A549 (cell line): ENCODE data around the gene TWIST1. TPM values are rescaled to one million over a fixed set of nuclear protein-coding genes. Genes with fewer than 3 reads are reported as not detected.

Experiments used
- ATAC-seq, 2 experiments: fragments of 200-7000 bp in 1 of 2; fragments of >200 bp in 1 of 2; cut with Nextera tagmentation in 1 of 2; cut with Tn5 transposase in 1 of 2; 3 replicates each; pipeline versions ENCODE4 v1.8.0 to v1.9.1; 2018 to 2020; ENCODE audit warnings: mild to moderate bottlenecking in 1 of 2, moderate library complexity in 1 of 2
- CTCF ChIA-PET: fragments of 300-600 bp; sonication (Branson Sonifier 250); formaldehyde crosslinking; extraction: SDS; loops from one replicate; lab custom pipeline; 2021; ENCODE audit warnings: antibody characterized with exemption, inconsistent platforms; lab: Yijun Ruan, JAX
- POLR2A ChIA-PET: fragments of 350-600 bp; formaldehyde crosslinking; extraction: SDS; loops from one replicate; lab custom pipeline; 2021; ENCODE audit warnings: antibody characterized with exemption, inconsistent platforms; lab: Yijun Ruan, JAX
- DNase-seq, 2 experiments: peaks; one replicate each; pipeline versions ENCODE4 v3.0.0 to v3.0.0-alpha.2; 2011 to 2016; ENCODE audit warnings: low read depth in 1 of 2, low spot score in 1 of 2
- FAIRE-seq: peaks from 2 replicates; lab custom pipeline; 2011; peaks lifted over from hg19 to GRCh38; lab: Jason Lieb, UNC
- H3K27ac ChIP-seq, 2 experiments: fragments of >200 bp; sonication (Bioruptor Twin); formaldehyde crosslinking; 3 replicates each; pipeline ENCODE4 v1.5.1; 2016 to 2017
- H3K4me1 ChIP-seq: fragments of >200 bp; sonication (Bioruptor Twin); formaldehyde crosslinking; 3 replicates; pipeline ENCODE4 v1.6.1; 2016
- H3K4me2 ChIP-seq: fragments of >200 bp; sonication (Bioruptor Twin); formaldehyde crosslinking; 3 replicates; pipeline ENCODE4 v1.6.1; 2016
- H3K4me3 ChIP-seq: fragments of >200 bp; sonication (Bioruptor Twin); formaldehyde crosslinking; 3 replicates; pipeline ENCODE4 v1.5.1; 2016
- H3K9me3 ChIP-seq: fragments of >200 bp; sonication (Bioruptor Twin); formaldehyde crosslinking; 3 replicates; pipeline ENCODE4 v1.6.1; 2016
- CBX2 ChIP-seq: fragments of 200-600 bp; sonication (generic); IDR thresholded peaks from 2 replicates; pipeline ENCODE4 v1.6.1; 2016; ENCODE audit warnings: low read depth, mild to moderate bottlenecking, borderline replicate concordance
- CHD4 ChIP-seq: fragments of 200-600 bp; sonication (generic); IDR thresholded peaks from 2 replicates; pipeline ENCODE4 v1.6.1; 2016; ENCODE audit warnings: antibody characterized with exemption, mild to moderate bottlenecking, borderline replicate concordance
- EHF ChIP-seq: fragments of 250-450 bp; sonication (Bioruptor Pico); IDR thresholded peaks from 2 replicates; pipeline ENCODE4 v1.5.0; 2020; ENCODE audit warnings: mild to moderate bottlenecking
- ELK1 ChIP-seq: fragments of 150-350 bp; IDR thresholded peaks from 2 replicates; pipeline ENCODE4 v1.6.1; 2014; ENCODE audit warnings: low read depth, mild to moderate bottlenecking, low read length
- ESRRA ChIP-seq: fragments of 150-350 bp; IDR thresholded peaks from 2 replicates; pipeline ENCODE4 v1.6.1; 2014; ENCODE audit warnings: mild to moderate bottlenecking, low read length, borderline replicate concordance
- FOSL2 ChIP-seq, 2 experiments: fragments of 450-650 bp in 1 of 2; fragments of >200 bp in 1 of 2; sonication (Bioruptor Twin) in 1 of 2; formaldehyde crosslinking; IDR thresholded peaks; 2 replicates each; pipeline versions ENCODE4 v1.5.0 to v1.6.1; 2016 to 2020; ENCODE audit warnings: mild to moderate bottlenecking in 1 of 2, moderate library complexity in 1 of 2
- GATA3 ChIP-seq: IDR thresholded peaks from 2 replicates; pipeline ENCODE4 v1.6.1; 2012; ENCODE audit warnings: borderline replicate concordance
- HOXB13 ChIP-seq: fragments of 250-450 bp; sonication (Bioruptor Pico); IDR thresholded peaks from 2 replicates; pipeline ENCODE4 v1.5.0; 2020; ENCODE audit warnings: low read depth, mild to moderate bottlenecking, moderate library complexity
- JUN ChIP-seq, 2 experiments: fragments of >200 bp; sonication (Bioruptor Twin); formaldehyde crosslinking; IDR thresholded peaks; 2 replicates in 1 of 2; 3 replicates in 1 of 2; pipeline ENCODE4 v1.6.1; 2016 to 2017
- MAX ChIP-seq: IDR thresholded peaks from 2 replicates; pipeline ENCODE4 v1.6.1; 2012
- MYC ChIP-seq: IDR thresholded peaks from 2 replicates; pipeline ENCODE4 v1.6.1; 2012; ENCODE audit warnings: mild to moderate bottlenecking, inconsistent platforms, low read length, improper control_type of control experiment, borderline replicate concordance
- POLR2A ChIP-seq: IDR thresholded peaks from 2 replicates; pipeline ENCODE4 v1.6.1; 2012; ENCODE audit warnings: mild to moderate bottlenecking, low read length
- POLR2AphosphoS2 ChIP-seq: conservative IDR thresholded peaks from 2 replicates; pipeline ENCODE4 v1.6.1; 2012; ENCODE audit warnings: low read length, improper control_type of control experiment, inconsistent platforms
- RAD21 ChIP-seq, 2 experiments: fragments of >200 bp in 1 of 2; sonication (Bioruptor Twin) in 1 of 2; formaldehyde crosslinking in 1 of 2; IDR thresholded peaks in 1 of 2; conservative IDR thresholded peaks in 1 of 2; 2 replicates in 1 of 2; 3 replicates in 1 of 2; pipeline ENCODE4 v1.6.1; 2012 to 2018; ENCODE audit warnings: inconsistent platforms in 1 of 2
- RCOR1 ChIP-seq: fragments of 150-350 bp; IDR thresholded peaks from 2 replicates; pipeline ENCODE4 v1.6.1; 2014; ENCODE audit warnings: antibody characterized with exemption, low read length, low read depth
- USF2 ChIP-seq: fragments of 450-650 bp; IDR thresholded peaks from 2 replicates; pipeline ENCODE4 v1.6.1; 2014; ENCODE audit warnings: antibody characterized with exemption
- ZFP36 ChIP-seq: fragments of 450-650 bp; IDR thresholded peaks from 2 replicates; pipeline ENCODE4 v1.6.1; 2014; ENCODE audit warnings: borderline replicate concordance; ENCODE audit not compliant: partially characterized antibody
- ZSCAN20 ChIP-seq: fragments of 250-450 bp; sonication (Bioruptor Pico); IDR thresholded peaks from 2 replicates; pipeline ENCODE4 v1.8.0; 2022; ENCODE audit warnings: mild to moderate bottlenecking, moderate library complexity
- WGBS: methylation state at CpG from one replicate; pipeline ENCODE4 v1.1.6; 2017; ENCODE audit errors: missing lambda C conversion rate; 5-methylcytosine and 5-hydroxymethylcytosine counted together
- polyA plus RNA-seq, 4 experiments: library from polyadenylated mRNA; depleted of rRNA in 3 of 4; stranded (reverse); fragments of >200 nt; fragmentation: RNase III in 1 of 4; extraction: RNeasy Plus Mini Kit Qiagen cat#74134 plus additional on column Dnase treatment in 1 of 4; gene quantifications; 2 replicates in 3 of 4; 3 replicates in 1 of 4; pipeline ENCODE4 v1.2.3, GENCODE V29; 2011 to 2017

The TWIST1 gene
- polyA plus RNA-seq, 2 of the 4 experiments (the other 2 are of a cell fraction) = 0.61 to 1.3 TPM

GRCh38 chr7:19143881-19144574 lies 26.6 kb upstream of the TWIST1 start:
- no peak for DNase-seq
- ChIA-PET POLR2A (no interaction called here), CTCF (interaction anchor here (1.6 kb wide), 1 partner anchor 22 kb away, joined by 4 read pairs; no protein-coding TSS in a partner anchor)
- Histone ChIP-seq H3K4me2 (no peak overlapping the region), H3K27ac (no peak overlapping the region), H3K9me3 (no peaks in the 10 kb centered on the region), H3K4me1 (no peaks in the 10 kb centered on the region), H3K4me3 (no peak overlapping the region)
- FAIRE-seq = no peak
- no peak for TF ChIP-seq EHF (CRISPR knock-in tag)
- TF ChIP-seq RAD21 (conservative IDR thresholded peaks at IDR 0.05 in 1 of 2, IDR thresholded peaks at IDR 0.05 in 1 of 2) = no peak
- TF ChIP-seq JUN (IDR thresholded peaks at IDR 0.05) = no peak
- TF ChIP-seq CHD4 = no peak
- no peak for TF ChIP-seq POLR2AphosphoS2
- no peak for TF ChIP-seq USF2
- TF ChIP-seq MYC = no peak
- no peak for TF ChIP-seq CBX2
- no peak for TF ChIP-seq MAX
- no peak for TF ChIP-seq HOXB13 (CRISPR knock-in tag)
- no peak for ATAC-seq
- WGBS = 55% methylated on average over 24 of the region's 30 CpGs

GRCh38 chr7:19139706-19140327 lies 22.4 kb upstream of the TWIST1 start:
- ATAC-seq = no peak
- 20% methylated on average over 4 of the region's 4 CpGs for WGBS
- Histone ChIP-seq H3K4me3 (no peak overlapping the region), H3K27ac (no peak overlapping the region), H3K4me1 (no peaks in the 10 kb centered on the region), H3K9me3 (no peaks in the 10 kb centered on the region), H3K4me2 (no peak overlapping the region)
- no peak for DNase-seq
- no peak for TF ChIP-seq RAD21 (conservative IDR thresholded peaks at IDR 0.05 in 1 of 2, IDR thresholded peaks at IDR 0.05 in 1 of 2)
- no peak for TF ChIP-seq HOXB13 (CRISPR knock-in tag)
- TF ChIP-seq ZSCAN20 (CRISPR knock-in tag) = no peak
- no peak for TF ChIP-seq ESRRA
- TF ChIP-seq POLR2A = no peak
- TF ChIP-seq FOSL2 (IDR thresholded peaks at IDR 0.05) = no peak
- no peak for TF ChIP-seq FOSL2 (CRISPR knock-in tag; IDR thresholded peaks at IDR 0.05)
- ChIA-PET CTCF (no interaction called here), POLR2A (no interaction called here)
- FAIRE-seq = no peak

- H3K4me2 ChIP-seq = no peak overlapping the region
- no peaks in the 10 kb centered on the region for H3K4me1 ChIP-seq
- H3K4me3 ChIP-seq = no peak overlapping the region
- ChIA-PET POLR2A (no interaction called here), CTCF (interaction anchor here (1.9 kb wide), 1 partner anchor 11 kb away, joined by 6 read pairs; no protein-coding TSS in a partner anchor)
- ATAC-seq (no peak), DNase-seq (no peak), FAIRE-seq (no peak)
- H3K27ac ChIP-seq = no peak overlapping the region
- TF ChIP-seq CHD4 = no peak
- no peak for TF ChIP-seq ZFP36
- TF ChIP-seq ELK1 = no peak
- no peak for TF ChIP-seq RCOR1
- TF ChIP-seq GATA3 = no peak
- WGBS = 23% methylated on average over 4 of the region's 4 CpGs
- no peaks in the 10 kb centered on the region for H3K9me3 ChIP-seq
Observed at GRCh38 chr7:19133886-19134285, 16.4 kb upstream of the TWIST1 start.
